Activated naive CD4-positive, alpha-beta T cell treated with anti-CD3 and anti-CD28 coated beads, Interleukin-2, amount 10 ng/mL, durations not matched to agents 7 days and 5 days (primary cell): Measurements from ENCODE around the gene TSPEAR.
A peak's percentile ranks its signal among the peaks of the same experiment; 100 is the strongest.

Experiments
- CTCF ChIA-PET: fragments of 350-600 bp; sonication (Branson Sonifier 250); formaldehyde crosslinking; loops from one replicate; lab custom pipeline; 2021; ENCODE audit warnings: antibody characterized with exemption; lab: Charles Lee
- DNase-seq: peaks from one replicate; pipeline ENCODE4 v3.0.0-alpha.2; 2020
- H3K27ac Mint-ChIP-seq: one replicate; pipeline ENCODE4 v1.8.0; 2021; ENCODE audit warnings: mild to moderate bottlenecking, moderate library complexity, mixed read lengths
- H3K27me3 Mint-ChIP-seq: one replicate; pipeline ENCODE4 v1.8.0; 2021; ENCODE audit warnings: mild to moderate bottlenecking, mixed read lengths
- H3K36me3 Mint-ChIP-seq: one replicate; pipeline ENCODE4 v1.8.0; 2021; ENCODE audit warnings: mixed read lengths
- H3K4me1 Mint-ChIP-seq: one replicate; pipeline ENCODE4 v1.8.0; 2021; ENCODE audit warnings: mixed read lengths
- H3K4me3 Mint-ChIP-seq: one replicate; pipeline ENCODE4 v1.8.0; 2021; ENCODE audit warnings: mild to moderate bottlenecking, moderate library complexity, mixed read lengths
- H3K9me3 Mint-ChIP-seq: one replicate; pipeline ENCODE4 v1.8.0; 2021; ENCODE audit warnings: mixed read lengths

TSPEAR gene

GRCh38 chr21:44467859-44468195 lies 243.5 kb downstream of the TSPEAR start:
- Mint-ChIP-seq H3K27ac (no peak overlapping the region), H3K9me3 (peaks cover 3% of the 10 kb centered on the region), H3K27me3 (peaks cover 13% of the 10 kb centered on the region), H3K36me3 (no peaks in the 10 kb centered on the region), H3K4me1 (no peaks in the 10 kb centered on the region), H3K4me3 (no peak overlapping the region)
- no peak for DNase-seq
- CTCF ChIA-PET: no interaction called here

GRCh38 chr21:44466996-44467858 lies 244.1 kb downstream of the TSPEAR start:
- Mint-ChIP-seq H3K4me3 (no peak overlapping the region), H3K27ac (no peak overlapping the region), H3K9me3 (peaks cover 3% of the 10 kb centered on the region), H3K4me1 (no peaks in the 10 kb centered on the region), H3K27me3 (peaks cover 13% of the 10 kb centered on the region), H3K36me3 (no peaks in the 10 kb centered on the region)
- DNase-seq: no peak
- CTCF ChIA-PET: no interaction called here

GRCh38 chr21:44466351-44466954 lies 244.9 kb downstream of the TSPEAR start:
- Mint-ChIP-seq H3K27me3 (peaks cover 13% of the 10 kb centered on the region), H3K9me3 (peaks cover 3% of the 10 kb centered on the region), H3K4me1 (no peaks in the 10 kb centered on the region), H3K27ac (no peak overlapping the region), H3K4me3 (no peak overlapping the region), H3K36me3 (no peaks in the 10 kb centered on the region)
- no peak for DNase-seq
- CTCF ChIA-PET: no interaction called here

GRCh38 chr21:44464351-44464750 lies 247.0 kb downstream of the TSPEAR start:
- DNase-seq: no peak
- Mint-ChIP-seq H3K4me3 (no peak overlapping the region), H3K36me3 (no peaks in the 10 kb centered on the region), H3K9me3 (peaks cover 3% of the 10 kb centered on the region), H3K4me1 (no peaks in the 10 kb centered on the region), H3K27ac (no peak overlapping the region), H3K27me3 (peaks cover 6% of the 10 kb centered on the region)
- CTCF ChIA-PET: interaction anchor here (0.7 kb wide), 1 partner anchor 16 kb away, joined by 3 read pairs; no protein-coding TSS in a partner anchor

- no peak overlapping the region for H3K4me3 Mint-ChIP-seq
- CTCF ChIA-PET: no interaction called here
These were observed 247.6 kb downstream of the TSPEAR start for GRCh38 chr21:44463724-44464123.

GRCh38 chr21:44462834-44463200 lies 248.6 kb downstream of the TSPEAR start:
- Mint-ChIP-seq H3K4me3 (no peak overlapping the region), H3K27me3 (peaks cover 6% of the 10 kb centered on the region), H3K9me3 (peaks cover 3% of the 10 kb centered on the region), H3K4me1 (peaks cover 2% of the 10 kb centered on the region), H3K27ac (no peak overlapping the region), H3K36me3 (no peaks in the 10 kb centered on the region)
- DNase-seq: no peak
- CTCF ChIA-PET: no interaction called here

More at GRCh38 chr21:44463724-44464123, 247.6 kb downstream of the TSPEAR start:
- H3K27me3 Mint-ChIP-seq: peaks cover 6% of the 10 kb centered on the region
- H3K36me3 Mint-ChIP-seq: no peaks in the 10 kb centered on the region
- no peak for DNase-seq
- H3K27ac Mint-ChIP-seq: no peak overlapping the region
- H3K4me1 Mint-ChIP-seq: no peaks in the 10 kb centered on the region
- H3K9me3 Mint-ChIP-seq: peaks cover 3% of the 10 kb centered on the region

- Mint-ChIP-seq H3K36me3 (no peaks in the 10 kb centered on the region), H3K27me3 (peaks cover 6% of the 10 kb centered on the region), H3K27ac (no peak overlapping the region), H3K9me3 (peaks cover 3% of the 10 kb centered on the region), H3K4me3 (no peak overlapping the region), H3K4me1 (peaks cover 2% of the 10 kb centered on the region)
- no peak for DNase-seq
- CTCF ChIA-PET: no interaction called here
These were observed 249.1 kb downstream of the TSPEAR start for GRCh38 chr21:44462086-44462833.

GRCh38 chr21:44461464-44462001 lies 249.8 kb downstream of the TSPEAR start:
- no peak for DNase-seq
- peaks cover 3% of the 10 kb centered on the region for H3K9me3 Mint-ChIP-seq
- peaks cover 3% of the 10 kb centered on the region for H3K4me1 Mint-ChIP-seq
- CTCF ChIA-PET: no interaction called here
- H3K4me3 Mint-ChIP-seq: no peak overlapping the region
- peaks cover 2% of the 10 kb centered on the region for H3K27me3 Mint-ChIP-seq
- no peak overlapping the region for H3K27ac Mint-ChIP-seq
- H3K36me3 Mint-ChIP-seq: no peaks in the 10 kb centered on the region

- CTCF ChIA-PET: no interaction called here
- Mint-ChIP-seq H3K4me3 (no peak overlapping the region), H3K36me3 (no peaks in the 10 kb centered on the region), H3K9me3 (peaks cover 2% of the 10 kb centered on the region), H3K27me3 (no peaks in the 10 kb centered on the region), H3K4me1 (peaks cover 6% of the 10 kb centered on the region), H3K27ac (no peak overlapping the region)
- no peak for DNase-seq
These were observed 250.4 kb downstream of the TSPEAR start for GRCh38 chr21:44461005-44461404.

- DNase-seq: no peak
- peaks cover 6% of the 10 kb centered on the region for H3K4me1 Mint-ChIP-seq
- H3K4me3 Mint-ChIP-seq: no peak overlapping the region
- no peak overlapping the region for H3K27ac Mint-ChIP-seq
- H3K9me3 Mint-ChIP-seq: no peaks in the 10 kb centered on the region
- no peaks in the 10 kb centered on the region for H3K36me3 Mint-ChIP-seq
- CTCF ChIA-PET: no interaction called here
- peaks cover 3% of the 10 kb centered on the region for H3K27me3 Mint-ChIP-seq
These were observed 251.0 kb downstream of the TSPEAR start for GRCh38 chr21:44460441-44460755.

- Mint-ChIP-seq H3K27me3 (peaks cover 7% of the 10 kb centered on the region), H3K4me1 (peaks cover 6% of the 10 kb centered on the region), H3K9me3 (no peaks in the 10 kb centered on the region), H3K27ac (no peak overlapping the region), H3K4me3 (no peak overlapping the region), H3K36me3 (no peaks in the 10 kb centered on the region)
- DNase-seq: no peak
- CTCF ChIA-PET: no interaction called here
These were observed 251.5 kb downstream of the TSPEAR start for GRCh38 chr21:44459712-44460440.

GRCh38 chr21:44458971-44459711 lies 252.2 kb downstream of the TSPEAR start:
- CTCF ChIA-PET: no interaction called here

GRCh38 chr21:44456915-44457736 lies 254.2 kb downstream of the TSPEAR start:
- CTCF ChIA-PET: interaction anchor here (0.6 kb wide), 1 partner anchor 196 kb away, joined by 3 read pairs; no protein-coding TSS in a partner anchor
- peaks cover 33% of the 10 kb centered on the region for H3K27me3 Mint-ChIP-seq

More at GRCh38 chr21:44458971-44459711, 252.2 kb downstream of the TSPEAR start:
- Mint-ChIP-seq H3K9me3 (peaks cover 3% of the 10 kb centered on the region), H3K4me3 (no peak overlapping the region), H3K27me3 (peaks cover 15% of the 10 kb centered on the region), H3K4me1 (peaks cover 11% of the 10 kb centered on the region), H3K27ac (no peak overlapping the region), H3K36me3 (no peaks in the 10 kb centered on the region)
- no peak for DNase-seq

More at GRCh38 chr21:44456915-44457736, 254.2 kb downstream of the TSPEAR start:
- H3K9me3 Mint-ChIP-seq: peaks cover 9% of the 10 kb centered on the region
- H3K4me1 Mint-ChIP-seq: peaks cover 11% of the 10 kb centered on the region
- H3K36me3 Mint-ChIP-seq: peaks cover 2% of the 10 kb centered on the region
- H3K27ac Mint-ChIP-seq: no peak overlapping the region
- peak overlapping the region; percentile 70 for H3K4me3 Mint-ChIP-seq
- DNase-seq: no peak
